Neuronal stem cell (in vitro differentiated cells): ENCODE data around the gene WDFY3.

Source experiments
- DNase-seq: peaks from one replicate; pipeline ENCODE4 v3.0.0-alpha.2; 2013; ENCODE audit warnings: low spot score
- H2AFZ ChIP-seq: one replicate; pipeline ENCODE4 v1.6.1; 2013; ENCODE audit warnings: mild to moderate bottlenecking, low read length, inconsistent platforms
- H2AK5ac ChIP-seq: 2 replicates; pipeline ENCODE4 v1.6.1; 2013; ENCODE audit warnings: low read depth, mild to moderate bottlenecking, inconsistent platforms, low read length, moderate library complexity, mixed read lengths
- H2BK120ac ChIP-seq: 2 replicates; pipeline ENCODE4 v1.6.1; 2013; ENCODE audit warnings: low read depth, mild to moderate bottlenecking, inconsistent platforms, low read length, moderate library complexity, mixed read lengths
- H2BK12ac ChIP-seq: one replicate; pipeline ENCODE4 v1.6.1; 2013; ENCODE audit warnings: low read length, inconsistent platforms
- H2BK15ac ChIP-seq: 2 replicates; pipeline ENCODE4 v1.6.1; 2013; ENCODE audit warnings: mild to moderate bottlenecking, low read length, inconsistent platforms, mixed read lengths
- H2BK5ac ChIP-seq: one replicate; pipeline ENCODE4 v1.6.1; 2013; ENCODE audit warnings: inconsistent platforms, mild to moderate bottlenecking, low read length, moderate library complexity
- H3K14ac ChIP-seq: one replicate; pipeline ENCODE4 v1.6.1; 2013; ENCODE audit warnings: low read length, inconsistent platforms
- H3K18ac ChIP-seq: 2 replicates; pipeline ENCODE4 v1.6.1; 2013; ENCODE audit warnings: low read length, inconsistent platforms
- H3K23ac ChIP-seq: 2 replicates; pipeline ENCODE4 v1.6.1; 2013; ENCODE audit warnings: low read depth, mild to moderate bottlenecking, mixed read lengths, low read length, inconsistent platforms; ENCODE audit not compliant: poor library complexity
- H3K27ac ChIP-seq: replicated peaks from 3 replicates; pipeline ENCODE4 v1.5.1; 2013; ENCODE audit warnings: low read length, inconsistent platforms
- H3K27me3 ChIP-seq, 3 experiments: 2 replicates each; pipeline ENCODE4 v1.6.1; 2013; ENCODE audit warnings: low read length in 3 of 3, mild to moderate bottlenecking in 2 of 3, inconsistent platforms in 1 of 3, low read depth in 1 of 3, mixed read lengths in 1 of 3, moderate library complexity in 1 of 3; ENCODE audit not compliant: control insufficient read depth in 3 of 3, insufficient read depth in 3 of 3
- H3K36me3 ChIP-seq, 2 donors: replicated peaks in 1 of 2; 2 replicates each; pipeline ENCODE4 v1.6.1; 2013; ENCODE audit warnings: low read length in 2 of 2; ENCODE audit not compliant: control insufficient read depth in 2 of 2, insufficient read depth in 2 of 2
- H3K4ac ChIP-seq: 2 replicates; pipeline ENCODE4 v1.6.1; 2013; ENCODE audit warnings: inconsistent platforms, mild to moderate bottlenecking, low read length, moderate library complexity
- H3K4me1 ChIP-seq, 2 donors: 1 replicate in 1 of 2; 2 replicates in 1 of 2; pipeline ENCODE4 v1.6.1; 2013; ENCODE audit warnings: low read length in 2 of 2, low read depth in 1 of 2; ENCODE audit not compliant: control insufficient read depth in 2 of 2, insufficient read depth in 1 of 2
- H3K4me2 ChIP-seq: one replicate; pipeline ENCODE4 v1.6.1; 2013; ENCODE audit warnings: mild to moderate bottlenecking, low read length, inconsistent platforms; ENCODE audit not compliant: insufficient read depth, poor library complexity, severe bottlenecking
- H3K4me3 ChIP-seq, 2 donors: 2 replicates each; pipeline ENCODE4 v1.5.1; 2013; ENCODE audit warnings: low read length in 2 of 2, mild to moderate bottlenecking in 2 of 2, inconsistent platforms in 1 of 2, moderate library complexity in 1 of 2
- H3K79me1 ChIP-seq: one replicate; pipeline ENCODE4 v1.6.1; 2013; ENCODE audit warnings: low read depth, mild to moderate bottlenecking, inconsistent platforms, low read length, moderate library complexity
- H3K9ac ChIP-seq: one replicate; pipeline ENCODE4 v1.6.1; 2013; ENCODE audit warnings: mild to moderate bottlenecking, low read depth, low read length, inconsistent platforms; ENCODE audit not compliant: poor library complexity
- H3K9me3 ChIP-seq, 2 donors: replicated peaks in 1 of 2; 2 replicates each; pipeline versions ENCODE3 to v1.6.1; 2013; ENCODE audit warnings: low read length in 2 of 2, mild to moderate bottlenecking in 2 of 2, inconsistent platforms in 1 of 2, low read depth in 1 of 2, mixed read lengths in 1 of 2, moderate library complexity in 1 of 2; ENCODE audit not compliant: control insufficient read depth in 2 of 2, insufficient read depth in 1 of 2
- H4K8ac ChIP-seq: one replicate; pipeline ENCODE4 v1.6.1; 2013; ENCODE audit warnings: low read depth, mild to moderate bottlenecking, inconsistent platforms, low read length, moderate library complexity
- H4K91ac ChIP-seq: one replicate; pipeline ENCODE4 v1.6.1; 2013; ENCODE audit warnings: low read length, low read depth, mild to moderate bottlenecking, inconsistent platforms; ENCODE audit not compliant: poor library complexity
- WGBS, 2 donors: extraction: QIAGEN DNeasy Blood & Tissue Kit; methylation state at CpG; one replicate each; pipeline ENCODE4 v1.1.7; 2013; ENCODE audit warnings: missing lambda C conversion rate in 2 of 2, mixed read lengths in 1 of 2; ENCODE audit not compliant: insufficient read length in 2 of 2, insufficient replicate concordance in 1 of 2; ENCODE audit errors: extremely low coverage in 2 of 2; 5-methylcytosine and 5-hydroxymethylcytosine counted together

Gene WDFY3

GRCh38 chr4:84660606-84661005, 305.9 kb downstream of the WDFY3 start:
- Histone ChIP-seq H2AK5ac (no peak overlapping the region), H3K9ac (no peak overlapping the region)
- DNase-seq: no peak

GRCh38 chr4:84652478-84652877, 314.0 kb downstream of the WDFY3 start:
- no peaks in the 10 kb centered on the region for H3K36me3 ChIP-seq

More at GRCh38 chr4:84660606-84661005, 305.9 kb downstream of the WDFY3 start:
- Histone ChIP-seq H3K4me1 (peaks cover 3 to 6% of the 10 kb centered on the region in 2 donors), H4K91ac (no peak overlapping the region), H3K23ac (no peak overlapping the region), H4K8ac (no peak overlapping the region), H2BK12ac (no peak overlapping the region), H2BK15ac (no peak overlapping the region), H3K4me3 (no peak overlapping the region), H3K18ac (no peak overlapping the region), H2AFZ (no peak overlapping the region), H2BK5ac (no peak overlapping the region), H3K14ac (no peak overlapping the region), H3K4me2 (peak overlapping the region; percentile 27), H3K27ac (no peak overlapping the region), H3K9me3 (peaks cover 0 to 8% of the 10 kb centered on the region in 2 donors), H3K79me1 (no peaks in the 10 kb centered on the region), H2BK120ac (no peak overlapping the region), H3K4ac (no peak overlapping the region), H3K27me3 (no peaks in the 10 kb centered on the region), H3K36me3 (no peaks in the 10 kb centered on the region)
- WGBS, 2 donors: no CpG with 5 or more reads among the region's 3 CpGs

GRCh38 chr4:84651499-84651898, 315.0 kb downstream of the WDFY3 start:
- no peak overlapping the region for H4K91ac ChIP-seq
- no peak overlapping the region for H3K4me3 ChIP-seq
- H3K9me3 ChIP-seq: no peaks in the 10 kb centered on the region
- no peak overlapping the region for H3K4ac ChIP-seq
- no peak overlapping the region for H3K18ac ChIP-seq
- H2BK120ac ChIP-seq: no peak overlapping the region
- no peaks in the 10 kb centered on the region for H3K79me1 ChIP-seq
- H3K23ac ChIP-seq: no peak overlapping the region
- no peak overlapping the region for H4K8ac ChIP-seq
- no peak overlapping the region for H3K9ac ChIP-seq
- H3K27me3 ChIP-seq: peaks cover 0 to 2% (median 0%) of the 10 kb centered on the region in 3 experiments
- H2BK12ac ChIP-seq: no peak overlapping the region
- H3K36me3 ChIP-seq: no peaks in the 10 kb centered on the region
- peaks cover 6 to 26% of the 10 kb centered on the region in 2 donors for H3K4me1 ChIP-seq
- H3K14ac ChIP-seq: no peak overlapping the region
- H2BK5ac ChIP-seq: no peak overlapping the region
- DNase-seq: no peak
- no peak overlapping the region for H3K27ac ChIP-seq
- no peak overlapping the region for H2BK15ac ChIP-seq
- no peak overlapping the region for H3K4me2 ChIP-seq
- no CpG with 5 or more reads among the region's 1 CpG for WGBS, 2 donors
- no peak overlapping the region for H2AK5ac ChIP-seq
- no peak overlapping the region for H2AFZ ChIP-seq

More at GRCh38 chr4:84652478-84652877, 314.0 kb downstream of the WDFY3 start:
- H3K27ac ChIP-seq: no peak overlapping the region
- no peak overlapping the region for H2BK12ac ChIP-seq
- H2BK120ac ChIP-seq: no peak overlapping the region
- no peak overlapping the region for H4K8ac ChIP-seq
- no peak overlapping the region for H4K91ac ChIP-seq
- H3K9ac ChIP-seq: no peak overlapping the region
- no peak overlapping the region for H2AK5ac ChIP-seq
- DNase-seq: no peak
- H3K4ac ChIP-seq: no peak overlapping the region
- H2BK5ac ChIP-seq: no peak overlapping the region
- H3K14ac ChIP-seq: no peak overlapping the region
- H3K79me1 ChIP-seq: no peaks in the 10 kb centered on the region
- no peak overlapping the region for H3K23ac ChIP-seq
- H2BK15ac ChIP-seq: no peak overlapping the region
- peaks cover 3 to 22% of the 10 kb centered on the region in 2 donors for H3K4me1 ChIP-seq
- no peak overlapping the region for H3K4me3 ChIP-seq
- no peaks in the 10 kb centered on the region for H3K27me3 ChIP-seq
- no peak overlapping the region for H2AFZ ChIP-seq
- no peak overlapping the region for H3K18ac ChIP-seq
- WGBS, 2 donors: no CpG with 5 or more reads among the region's 4 CpGs
- H3K4me2 ChIP-seq: no peak overlapping the region
- H3K9me3 ChIP-seq: peaks cover 0 to 4% of the 10 kb centered on the region in 2 donors

GRCh38 chr4:84648863-84649647, 317.4 kb downstream of the WDFY3 start:
- peaks cover 6 to 26% of the 10 kb centered on the region in 2 donors for H3K4me1 ChIP-seq
- no peaks in the 10 kb centered on the region for H3K9me3 ChIP-seq
- no peak overlapping the region for H4K91ac ChIP-seq
- H3K4me3 ChIP-seq: no peak overlapping the region
- H3K27me3 ChIP-seq: peaks cover 0 to 2% (median 0%) of the 10 kb centered on the region in 3 experiments
- no peak overlapping the region for H3K4ac ChIP-seq
- no peak for DNase-seq
- H2BK15ac ChIP-seq: no peak overlapping the region
- no peak overlapping the region for H3K23ac ChIP-seq
- no peak overlapping the region for H3K4me2 ChIP-seq
- no peak overlapping the region for H2BK12ac ChIP-seq
- no peak overlapping the region for H3K14ac ChIP-seq
- H2BK120ac ChIP-seq: no peak overlapping the region
- H3K27ac ChIP-seq: no peak overlapping the region
- H3K9ac ChIP-seq: no peak overlapping the region
- H3K36me3 ChIP-seq: no peaks in the 10 kb centered on the region
- H2AK5ac ChIP-seq: no peak overlapping the region
- no peak overlapping the region for H2BK5ac ChIP-seq
- no CpG with 5 or more reads among the region's 10 CpGs for whole genome bisulfite sequencing, 2 donors
- H3K18ac ChIP-seq: no peak overlapping the region
- H4K8ac ChIP-seq: no peak overlapping the region
- no peaks in the 10 kb centered on the region for H3K79me1 ChIP-seq
- H2AFZ ChIP-seq: no peak overlapping the region
